HepG2 (cell line): ENCODE measurements around the gene UNC93A. TPM values are rescaled to one million over a fixed set of nuclear protein-coding genes. Genes with fewer than 3 reads are reported as not detected.

Source experiments
- AGO2 ChIP-seq: fragments of 200-400 bp; formaldehyde crosslinking; optimal IDR thresholded peaks from 2 replicates; pipeline ENCODE3; 2017; ENCODE audit warnings: mild to moderate bottlenecking, low read depth, low read length, moderate library complexity
- BRCA1 ChIP-seq: sonication (generic); formaldehyde crosslinking; IDR thresholded peaks from 2 replicates; pipeline ENCODE4 v1.4.0; 2020; ENCODE audit warnings: missing genetic modification reagents
- KAT7 ChIP-seq: IDR thresholded peaks from 2 replicates; pipeline ENCODE4 v1.6.1; 2018; ENCODE audit warnings: borderline replicate concordance, missing compliant biosample characterization
- NR2C2 ChIP-seq: sonication (generic); formaldehyde crosslinking; IDR thresholded peaks from 2 replicates; pipeline ENCODE4 v1.4.0; 2020; ENCODE audit warnings: missing genetic modification reagents, mild to moderate bottlenecking, moderate library complexity, borderline replicate concordance
- SOX6 ChIP-seq, 2 experiments: fragments of 450-650 bp in 1 of 2; sonication (generic) in 1 of 2; formaldehyde crosslinking in 1 of 2; IDR thresholded peaks; 2 replicates each; pipeline versions ENCODE4 v1.4.0 to v1.6.1; 2017 to 2020; ENCODE audit warnings: antibody characterized with exemption in 1 of 2, mild to moderate bottlenecking in 1 of 2, missing genetic modification reagents in 1 of 2
- ZFP41 ChIP-seq: sonication (generic); formaldehyde crosslinking; IDR thresholded peaks from 2 replicates; pipeline ENCODE4 v1.4.0; 2020; ENCODE audit warnings: mild to moderate bottlenecking, missing genetic modification reagents, borderline replicate concordance
- ZFX ChIP-seq: sonication (generic); formaldehyde crosslinking; IDR thresholded peaks from 2 replicates; pipeline ENCODE4 v1.4.0; 2020; ENCODE audit warnings: mild to moderate bottlenecking, low read depth, missing genetic modification reagents, moderate library complexity
- ZFY ChIP-seq: sonication (generic); formaldehyde crosslinking; IDR thresholded peaks from 2 replicates; pipeline ENCODE4 v1.4.0; 2020; ENCODE audit warnings: missing genetic modification reagents
- ZNF652 ChIP-seq: IDR thresholded peaks from 2 replicates; pipeline ENCODE4 v1.6.1; 2016; ENCODE audit warnings: low read depth, borderline replicate concordance
- ZNF670 ChIP-seq: sonication (generic); formaldehyde crosslinking; IDR thresholded peaks from 2 replicates; pipeline ENCODE4 v1.8.0; 2022; ENCODE audit warnings: mild to moderate bottlenecking, missing genetic modification reagents, borderline replicate concordance
- polyA plus RNA-seq, 8 experiments: library from polyadenylated mRNA; depleted of rRNA in 3 of 8; stranded (reverse) in 7 of 8; unstranded in 1 of 8; fragments of >200 nt; fragmentation: Illumina TruSeq in 4 of 8; extraction: Trizol in 4 of 8; gene quantifications; 2 replicates each; pipeline versions ENCODE4 v1.2.1 to v1.2.3, GENCODE V29; 2011 to 2016; ENCODE audit warnings: low read depth in 4 of 8, missing spikeins in 1 of 8, mixed read lengths in 1 of 8; ENCODE audit not compliant: insufficient read depth in 1 of 8
- total RNA-seq, 5 experiments: library from RNA; depleted of rRNA; stranded (reverse); fragments of >200 nt; fragmentation: Illumina TruSeq; extraction: Trizol; gene quantifications; 2 replicates each; pipeline ENCODE4 v1.2.3, GENCODE V29; 2016; ENCODE audit warnings: low read depth in 1 of 5
- TF ChIP-seq, protein P1 (sequence below): IDR thresholded peaks from 2 replicates; pipeline ENCODE4 v1.6.1; 2016; ENCODE audit warnings: missing compliant biosample characterization, missing genetic modification reagents, borderline replicate concordance
- TF ChIP-seq, protein P2 (sequence below): sonication (generic); formaldehyde crosslinking; IDR thresholded peaks from 2 replicates; pipeline ENCODE4 v1.4.0; 2020; ENCODE audit warnings: missing genetic modification reagents; ENCODE audit errors: not compliant biosample characterization
- TF ChIP-seq, protein P3 (sequence below): sonication (generic); formaldehyde crosslinking; IDR thresholded peaks from 2 replicates; pipeline ENCODE4 v1.5.1; 2020; ENCODE audit warnings: mild to moderate bottlenecking, missing genetic modification reagents, borderline replicate concordance
- TF ChIP-seq, protein P4 (sequence below): sonication (generic); formaldehyde crosslinking; IDR thresholded peaks from 2 replicates; pipeline ENCODE4 v1.9.0; 2022; ENCODE audit warnings: missing genetic modification reagents, mild to moderate bottlenecking, borderline replicate concordance
- TF ChIP-seq, protein P5 (sequence below): sonication (generic); formaldehyde crosslinking; IDR thresholded peaks from 2 replicates; pipeline ENCODE4 v1.4.0; 2020; ENCODE audit warnings: missing genetic modification reagents
- TF ChIP-seq, protein P6 (sequence below): sonication (generic); formaldehyde crosslinking; IDR thresholded peaks from 2 replicates; pipeline ENCODE4 v1.8.1; 2023; ENCODE audit warnings: missing genetic modification reagents, mild to moderate bottlenecking, borderline replicate concordance
- TF ChIP-seq, protein P7 (sequence below), 2 experiments: sonication (generic) in 1 of 2; formaldehyde crosslinking in 1 of 2; IDR thresholded peaks; 2 replicates each; pipeline versions ENCODE4 v1.4.0 to v1.6.1; 2016 to 2020; ENCODE audit warnings: borderline replicate concordance in 1 of 2, low read depth in 1 of 2, mild to moderate bottlenecking in 1 of 2, missing genetic modification reagents in 1 of 2

UNC93A gene
- total and polyA plus RNA-seq, 2 of the 13 experiments (the other 11 are each of a cell fraction or from before 2014, with no cell fraction given) = 11.0 to 42.7 TPM

DNA sequence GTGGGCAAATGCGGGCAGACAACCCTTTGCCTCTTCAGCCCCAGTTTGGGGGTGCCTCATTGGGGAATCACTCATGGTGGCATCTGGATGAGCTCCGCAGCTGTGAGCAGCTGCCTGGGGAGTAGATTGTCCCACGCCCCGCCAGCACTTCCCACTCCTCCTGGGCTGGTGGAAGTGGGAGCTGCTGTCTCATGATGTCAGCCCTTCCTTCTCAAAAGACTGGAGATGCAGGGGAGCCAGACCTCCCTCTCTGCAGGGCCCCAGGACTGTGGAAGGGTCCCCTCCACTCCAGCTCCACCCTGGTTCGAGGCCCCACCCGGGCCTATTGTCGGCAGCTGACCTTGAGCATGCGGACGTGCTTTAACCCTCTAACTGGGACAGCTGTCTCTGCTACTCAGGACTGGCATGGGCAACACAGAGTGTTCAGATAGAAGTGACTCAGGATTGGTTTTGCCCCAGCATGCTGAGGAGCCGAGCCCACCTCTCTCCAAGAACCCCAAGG is 2.0 kb downstream of the UNC93A start (continued):
- TF ChIP-seq SOX6 (IDR thresholded peaks at IDR 0.05) (no peak), SOX6 (CRISPR knock-in tag; IDR thresholded peaks at IDR 0.05) (peak; percentile 43; the same call in 1 of the 2 replicates), AGO2 (peak; percentile 12), BRCA1 (CRISPR knock-in tag) (no peak), ZNF652 (peak; percentile 56; the same call in 1 of the 2 replicates), ZFX (peak; percentile 49; the same call in 1 of the 2 replicates), ZFY (CRISPR knock-in tag) (peak; percentile 26; the same call in 1 of the 2 replicates), NR2C2 (CRISPR knock-in tag) (no peak), ZFP41 (no peak; the same call in 1 of the 2 replicates), KAT7 (0 out of 2 replicates have a peak, but pooled peaks have one; percentile 53), ZNF670 (CRISPR knock-in tag) (no peak)
- TF ChIP-seq, protein P1, sequence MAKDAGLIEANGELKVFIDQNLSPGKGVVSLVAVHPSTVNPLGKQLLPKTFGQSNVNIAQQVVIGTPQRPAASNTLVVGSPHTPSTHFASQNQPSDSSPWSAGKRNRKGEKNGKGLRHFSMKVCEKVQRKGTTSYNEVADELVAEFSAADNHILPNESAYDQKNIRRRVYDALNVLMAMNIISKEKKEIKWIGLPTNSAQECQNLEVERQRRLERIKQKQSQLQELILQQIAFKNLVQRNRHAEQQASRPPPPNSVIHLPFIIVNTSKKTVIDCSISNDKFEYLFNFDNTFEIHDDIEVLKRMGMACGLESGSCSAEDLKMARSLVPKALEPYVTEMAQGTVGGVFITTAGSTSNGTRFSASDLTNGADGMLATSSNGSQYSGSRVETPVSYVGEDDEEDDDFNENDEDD (CRISPR knock-in tag) = no peak
- TF ChIP-seq, protein P2, sequence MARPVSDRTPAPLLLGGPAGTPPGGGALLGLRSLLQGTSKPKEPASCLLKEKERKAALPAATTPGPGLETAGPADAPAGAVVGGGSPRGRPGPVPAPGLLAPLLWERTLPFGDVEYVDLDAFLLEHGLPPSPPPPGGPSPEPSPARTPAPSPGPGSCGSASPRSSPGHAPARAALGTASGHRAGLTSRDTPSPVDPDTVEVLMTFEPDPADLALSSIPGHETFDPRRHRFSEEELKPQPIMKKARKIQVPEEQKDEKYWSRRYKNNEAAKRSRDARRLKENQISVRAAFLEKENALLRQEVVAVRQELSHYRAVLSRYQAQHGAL = no peak
- TF ChIP-seq, protein P3, sequence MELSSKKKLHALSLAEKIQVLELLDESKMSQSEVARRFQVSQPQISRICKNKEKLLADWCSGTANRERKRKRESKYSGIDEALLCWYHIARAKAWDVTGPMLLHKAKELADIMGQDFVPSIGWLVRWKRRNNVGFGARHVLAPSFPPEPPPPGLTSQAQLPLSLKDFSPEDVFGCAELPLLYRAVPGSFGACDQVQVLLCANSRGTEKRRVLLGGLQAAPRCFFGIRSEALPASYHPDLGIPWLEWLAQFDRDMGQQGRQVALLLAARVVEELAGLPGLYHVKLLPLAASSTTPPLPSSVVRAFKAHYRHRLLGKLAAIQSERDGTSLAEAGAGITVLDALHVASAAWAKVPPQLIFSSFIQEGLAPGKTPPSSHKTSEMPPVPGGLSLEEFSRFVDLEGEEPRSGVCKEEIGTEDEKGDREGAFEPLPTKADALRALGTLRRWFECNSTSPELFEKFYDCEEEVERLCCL (CRISPR knock-in tag) = no peak
- TF ChIP-seq, protein P4, sequence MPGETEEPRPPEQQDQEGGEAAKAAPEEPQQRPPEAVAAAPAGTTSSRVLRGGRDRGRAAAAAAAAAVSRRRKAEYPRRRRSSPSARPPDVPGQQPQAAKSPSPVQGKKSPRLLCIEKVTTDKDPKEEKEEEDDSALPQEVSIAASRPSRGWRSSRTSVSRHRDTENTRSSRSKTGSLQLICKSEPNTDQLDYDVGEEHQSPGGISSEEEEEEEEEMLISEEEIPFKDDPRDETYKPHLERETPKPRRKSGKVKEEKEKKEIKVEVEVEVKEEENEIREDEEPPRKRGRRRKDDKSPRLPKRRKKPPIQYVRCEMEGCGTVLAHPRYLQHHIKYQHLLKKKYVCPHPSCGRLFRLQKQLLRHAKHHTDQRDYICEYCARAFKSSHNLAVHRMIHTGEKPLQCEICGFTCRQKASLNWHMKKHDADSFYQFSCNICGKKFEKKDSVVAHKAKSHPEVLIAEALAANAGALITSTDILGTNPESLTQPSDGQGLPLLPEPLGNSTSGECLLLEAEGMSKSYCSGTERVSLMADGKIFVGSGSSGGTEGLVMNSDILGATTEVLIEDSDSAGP (CRISPR knock-in tag) = peak; percentile 22; the same call in 1 of the 2 replicates
- TF ChIP-seq, protein P5, sequence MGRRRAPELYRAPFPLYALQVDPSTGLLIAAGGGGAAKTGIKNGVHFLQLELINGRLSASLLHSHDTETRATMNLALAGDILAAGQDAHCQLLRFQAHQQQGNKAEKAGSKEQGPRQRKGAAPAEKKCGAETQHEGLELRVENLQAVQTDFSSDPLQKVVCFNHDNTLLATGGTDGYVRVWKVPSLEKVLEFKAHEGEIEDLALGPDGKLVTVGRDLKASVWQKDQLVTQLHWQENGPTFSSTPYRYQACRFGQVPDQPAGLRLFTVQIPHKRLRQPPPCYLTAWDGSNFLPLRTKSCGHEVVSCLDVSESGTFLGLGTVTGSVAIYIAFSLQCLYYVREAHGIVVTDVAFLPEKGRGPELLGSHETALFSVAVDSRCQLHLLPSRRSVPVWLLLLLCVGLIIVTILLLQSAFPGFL (CRISPR knock-in tag) = no peak
- TF ChIP-seq, protein P6, sequence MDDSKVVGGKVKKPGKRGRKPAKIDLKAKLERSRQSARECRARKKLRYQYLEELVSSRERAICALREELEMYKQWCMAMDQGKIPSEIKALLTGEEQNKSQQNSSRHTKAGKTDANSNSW (CRISPR knock-in tag) = no peak
- TF ChIP-seq, protein P7, sequence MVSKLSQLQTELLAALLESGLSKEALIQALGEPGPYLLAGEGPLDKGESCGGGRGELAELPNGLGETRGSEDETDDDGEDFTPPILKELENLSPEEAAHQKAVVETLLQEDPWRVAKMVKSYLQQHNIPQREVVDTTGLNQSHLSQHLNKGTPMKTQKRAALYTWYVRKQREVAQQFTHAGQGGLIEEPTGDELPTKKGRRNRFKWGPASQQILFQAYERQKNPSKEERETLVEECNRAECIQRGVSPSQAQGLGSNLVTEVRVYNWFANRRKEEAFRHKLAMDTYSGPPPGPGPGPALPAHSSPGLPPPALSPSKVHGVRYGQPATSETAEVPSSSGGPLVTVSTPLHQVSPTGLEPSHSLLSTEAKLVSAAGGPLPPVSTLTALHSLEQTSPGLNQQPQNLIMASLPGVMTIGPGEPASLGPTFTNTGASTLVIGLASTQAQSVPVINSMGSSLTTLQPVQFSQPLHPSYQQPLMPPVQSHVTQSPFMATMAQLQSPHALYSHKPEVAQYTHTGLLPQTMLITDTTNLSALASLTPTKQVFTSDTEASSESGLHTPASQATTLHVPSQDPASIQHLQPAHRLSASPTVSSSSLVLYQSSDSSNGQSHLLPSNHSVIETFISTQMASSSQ (IDR thresholded peaks at IDR 0.05; ENCODE audit: low read depth) = no peak
- TF ChIP-seq, protein P7 (CRISPR knock-in tag; IDR thresholded peaks at IDR 0.05; ENCODE audit: borderline replicate concordance) = no peak
